Heart left ventricle (tissue), 16 donors: Measurements from ENCODE around the gene SLC6A18. TPM values are rescaled to one million over a fixed set of nuclear protein-coding genes. Genes with fewer than 3 reads are reported as not detected.

Experiments used
- ATAC-seq, 4 donors: fragments of 200-7000 bp; cut with Tn5 transposase; one replicate each; pipeline ENCODE4 v1.9.1; 2020 to 2022; ENCODE audit warnings: moderate library complexity in 4 of 4, mild to moderate bottlenecking in 3 of 4, moderate number of reproducible peaks in 1 of 4
- DNase-seq, 5 donors: peaks; one replicate each; pipeline ENCODE4 v3.0.0-alpha.2; 2020
- H3K27ac ChIP-seq, 12 donors: fragments of 200-600 bp; sonication (generic) in 4 of 12; one replicate each; pipeline versions ENCODE4 v1.5.0 to v1.8.0; 2016 to 2022; ENCODE audit warnings: mild to moderate bottlenecking in 2 of 12
- H3K27me3 ChIP-seq, 9 donors: fragments of 200-600 bp; sonication (generic) in 2 of 9; one replicate each; pipeline versions ENCODE4 v1.5.1 to v1.8.0; 2016 to 2022; ENCODE audit warnings: mild to moderate bottlenecking in 3 of 9
- H3K36me3 ChIP-seq, 9 donors: fragments of 200-600 bp; sonication (generic) in 2 of 9; one replicate each; pipeline versions ENCODE4 v1.5.0 to v1.8.0; 2018 to 2022; ENCODE audit warnings: mild to moderate bottlenecking in 2 of 9
- H3K4me1 ChIP-seq, 12 donors: fragments of 200-600 bp; sonication (generic) in 4 of 12; one replicate each; pipeline versions ENCODE4 v1.5.0 to v1.8.0; 2016 to 2022; ENCODE audit warnings: mild to moderate bottlenecking in 3 of 12
- H3K4me3 ChIP-seq, 12 donors: fragments of 200-600 bp; sonication (generic) in 4 of 12; one replicate each; pipeline versions ENCODE4 v1.5.0 to v1.8.0; 2017 to 2022; ENCODE audit warnings: mild to moderate bottlenecking in 9 of 12, moderate library complexity in 4 of 12
- H3K9me3 ChIP-seq, 12 donors: fragments of 200-600 bp; sonication (generic) in 4 of 12; one replicate each; pipeline versions ENCODE4 v1.5.0 to v1.8.0; 2016 to 2022; ENCODE audit warnings: mild to moderate bottlenecking in 1 of 12
- POLR2A ChIP-seq, 2 donors: fragments of 450-650 bp; IDR thresholded peaks; one replicate each; pipeline ENCODE4 v1.6.1; 2017; ENCODE audit warnings: antibody characterized with exemption in 2 of 2, mild to moderate bottlenecking in 2 of 2, moderate library complexity in 2 of 2
- WGBS, 4 donors: extraction: QIAGEN DNeasy Blood & Tissue Kit in 2 of 4; methylation state at CpG; one replicate each; pipeline versions ENCODE4 v1.1.5 to v1.1.7; 2013 to 2018; 5-methylcytosine and 5-hydroxymethylcytosine counted together
- intact Hi-C, 10 donors: fragments of 100-400 bp; cut with DNase I; formaldehyde crosslinking; loops; one replicate each; pipeline versions ENCODE4 v1.11.1 to v1.14.2; 2022
- polyA plus RNA-seq, 2 donors: library from polyadenylated mRNA; stranded (reverse); fragments of 200-250 nt; gene quantifications; one replicate each; pipeline ENCODE4 v1.2.3, GENCODE V29; 2013
- total RNA-seq, 9 donors: library from RNA; depleted of rRNA in 2 of 9; stranded (reverse); fragments of >200 nt in 2 of 9; fragmentation: NEBNext Ultra II Directional in 3 of 9; extraction: Animal tissue kit (Norgen Biotek cat#: 25700) in 3 of 9; gene quantifications; one replicate each; pipeline versions ENCODE4 v1.1.0 to v1.2.4, GENCODE V29; 2016 to 2023
- TF ChIP-seq, protein P1 (sequence below), 12 donors: fragments of 200-600 bp; sonication (generic) in 4 of 12; IDR thresholded peaks; one replicate each; pipeline versions ENCODE4 v1.5.0 to v1.8.0; 2018 to 2022; ENCODE audit warnings: antibody characterized with exemption in 12 of 12, mild to moderate bottlenecking in 5 of 12
- donor health status: ischemic (EF 13 %, LVEDD 7.1; RV severe dilation, severe dysfunction).
- donor health status: healthy with polysubstance abuse.
- donor health status: DM: no; HTN: yes; CAD: no.
- donor health status: DM: no; HTN: no; CAD: no.
- donor health status: ischemic (EF 25% LVEDD 6.9; RV normal size, moderate dysfunction).
- donor health status: ischemic (EF 25% LVEDD 5.7; RV mildly dilated, moderate dysfunction).
- donor health status: healthy.
- donor health status: DM: yes; HTN: yes; CAD: no.
- donor health status: ischemic (EF 35%, LVEDD 5.7; RV mildly dilated, moderate dysfunction).
- donor health status: nonischemic (EF 11% LVEDD 7.7; RV severe dilation, severe dysfunction).
- donor health status: DM: yes; HTN: yes; CAD: no.
- donor health status: PGD.
- donor health status: ischemic (EF 29% LVEDD 5.4; RV normal size, mild dysfunction).
- donor health status: nonischemic (EF 23%, LVEDD 6.1; RV moderate dilation, normal function).

Gene SLC6A18
- total and polyA plus RNA-seq, 11 donors, result not detected

GRCh38 chr5:1200495-1201326, 24.5 kb upstream of the SLC6A18 start:
- Histone ChIP-seq H3K9me3 (no peaks in the 10 kb centered on the region), H3K27me3 (peaks cover 3 to 64% (median 9%) of the 10 kb centered on the region in 9 donors), H3K27ac (no peak overlapping the region), H3K4me3 (no peak overlapping the region), H3K36me3 (no peaks in the 10 kb centered on the region), H3K4me1 (no peaks in the 10 kb centered on the region)
- ATAC-seq, result no peak
- TF ChIP-seq, protein P1, sequence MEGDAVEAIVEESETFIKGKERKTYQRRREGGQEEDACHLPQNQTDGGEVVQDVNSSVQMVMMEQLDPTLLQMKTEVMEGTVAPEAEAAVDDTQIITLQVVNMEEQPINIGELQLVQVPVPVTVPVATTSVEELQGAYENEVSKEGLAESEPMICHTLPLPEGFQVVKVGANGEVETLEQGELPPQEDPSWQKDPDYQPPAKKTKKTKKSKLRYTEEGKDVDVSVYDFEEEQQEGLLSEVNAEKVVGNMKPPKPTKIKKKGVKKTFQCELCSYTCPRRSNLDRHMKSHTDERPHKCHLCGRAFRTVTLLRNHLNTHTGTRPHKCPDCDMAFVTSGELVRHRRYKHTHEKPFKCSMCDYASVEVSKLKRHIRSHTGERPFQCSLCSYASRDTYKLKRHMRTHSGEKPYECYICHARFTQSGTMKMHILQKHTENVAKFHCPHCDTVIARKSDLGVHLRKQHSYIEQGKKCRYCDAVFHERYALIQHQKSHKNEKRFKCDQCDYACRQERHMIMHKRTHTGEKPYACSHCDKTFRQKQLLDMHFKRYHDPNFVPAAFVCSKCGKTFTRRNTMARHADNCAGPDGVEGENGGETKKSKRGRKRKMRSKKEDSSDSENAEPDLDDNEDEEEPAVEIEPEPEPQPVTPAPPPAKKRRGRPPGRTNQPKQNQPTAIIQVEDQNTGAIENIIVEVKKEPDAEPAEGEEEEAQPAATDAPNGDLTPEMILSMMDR (IDR thresholded peaks at IDR 0.05), result no peak
- no peak for TF ChIP-seq POLR2A (IDR thresholded peaks at IDR 0.05)
- WGBS, 4 donors, result 59 to 68% (median 64%) methylated on average over 16 to 28 of the region's 28 CpGs
- DNase-seq, result peak in 1 of 5 donors; percentile 18
- intact Hi-C loops, result no loop called here

- Histone ChIP-seq H3K36me3 (no peaks in the 10 kb centered on the region), H3K27me3 (peaks cover under 1 to 58% (median 9%) of the 10 kb centered on the region in 9 donors), H3K9me3 (no peaks in the 10 kb centered on the region), H3K27ac (no peak within 1 kb of the TSS), H3K4me3 (no peak within 1 kb of the TSS), H3K4me1 (no peaks in the 10 kb centered on the region)
- ATAC-seq, result no peak
- WGBS, 4 donors, result 60 to 65% (median 64%) methylated on average over 44 to 51 of the region's 51 CpGs
- TF ChIP-seq POLR2A (IDR thresholded peaks at IDR 0.05), result no peak
- TF ChIP-seq, protein P1 (IDR thresholded peaks at IDR 0.05), result no peak
- intact Hi-C loops, result no loop called here
- DNase-seq, result peak in 2 of 5 donors; percentile 10 to 59
Measured at GRCh38 chr5:1201327-1202025, 23.7 kb upstream of the SLC6A18 start, which contains the start of gene SLC6A19. Gene SLC6A19, plus strand, starts transcription at chr5:1201595. Its CDS starts 56 bp downstream, at chr5:1201651.

- TF ChIP-seq POLR2A (IDR thresholded peaks at IDR 0.05), result no peak
- TF ChIP-seq, protein P1 (IDR thresholded peaks at IDR 0.05), result no peak
- H3K36me3 ChIP-seq, result no peaks in the 10 kb centered on the region
- no peaks in the 10 kb centered on the region for H3K4me1 ChIP-seq
- H3K4me3 ChIP-seq, result no peak overlapping the region
- intact Hi-C loops, result no loop called here
- ATAC-seq (no peak), DNase-seq (peak in 2 of 5 donors; percentile 20 to 50)
- peaks cover 0 to 62% (median 9%) of the 10 kb centered on the region in 9 donors for H3K27me3 ChIP-seq
- H3K9me3 ChIP-seq, result no peaks in the 10 kb centered on the region
- WGBS, 4 donors, result 68 to 77% (median 72%) methylated on average over 21 to 26 of the region's 26 CpGs
- no peak overlapping the region for H3K27ac ChIP-seq
Measured at GRCh38 chr5:1202026-1202797, 23.0 kb upstream of the SLC6A18 start.
